Dermis blood vessel endothelial cell (primary cell): ENCODE data around the gene RPL31. TPM values are rescaled to one million over a fixed set of nuclear protein-coding genes. Genes with fewer than 3 reads are reported as not detected.
"Not testable (repeated sequence)": the region's sequence is repeated elsewhere in the genome, so short reads cannot be mapped to it uniquely, and the experiment has no call there.

Experiments used
- DNase-seq: peaks from one replicate; pipeline ENCODE4 v3.0.0; 2010
- total RNA-seq: library from RNA; depleted of rRNA; stranded (reverse); fragments of >200 nt; gene quantifications from 2 replicates; pipeline ENCODE4 v1.2.3, GENCODE V29; 2014

The RPL31 gene
- total RNA-seq, 1 donor from 2014 or later = 1,408 TPM

DNA sequence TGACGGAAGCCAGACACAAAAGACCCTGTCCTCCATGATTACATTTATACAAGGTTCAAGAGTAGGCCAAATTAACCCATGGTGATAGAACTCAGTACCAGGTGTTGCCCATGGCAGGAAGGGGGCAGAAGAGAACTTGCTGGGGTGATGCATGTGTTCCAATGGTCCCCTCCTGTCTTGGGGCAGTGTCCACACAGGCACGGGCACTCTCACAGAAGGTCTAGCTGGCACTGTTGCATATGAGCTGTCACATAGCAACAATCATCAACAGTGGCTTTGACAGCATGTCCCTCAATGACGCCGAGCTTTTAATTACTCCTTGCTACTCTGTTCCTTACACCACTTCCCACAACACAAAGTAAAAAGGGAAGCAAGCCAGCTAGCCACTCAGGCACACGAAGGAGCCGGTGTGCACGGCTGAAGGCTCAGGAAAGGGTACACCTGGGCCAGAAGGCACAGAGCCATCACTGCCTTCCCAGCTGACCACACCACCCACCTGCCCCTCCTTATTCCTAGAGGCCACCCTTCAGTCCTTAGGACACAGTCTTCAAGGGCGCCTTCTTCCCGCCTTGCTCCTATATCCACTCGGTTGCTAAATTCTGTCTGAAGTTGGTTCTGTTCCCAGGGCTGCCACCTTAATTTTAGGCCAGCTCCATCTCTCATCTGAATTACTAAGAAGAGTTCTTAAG is 28.9 kb downstream of the RPL31 start:
- no peak for DNase-seq

DNA sequence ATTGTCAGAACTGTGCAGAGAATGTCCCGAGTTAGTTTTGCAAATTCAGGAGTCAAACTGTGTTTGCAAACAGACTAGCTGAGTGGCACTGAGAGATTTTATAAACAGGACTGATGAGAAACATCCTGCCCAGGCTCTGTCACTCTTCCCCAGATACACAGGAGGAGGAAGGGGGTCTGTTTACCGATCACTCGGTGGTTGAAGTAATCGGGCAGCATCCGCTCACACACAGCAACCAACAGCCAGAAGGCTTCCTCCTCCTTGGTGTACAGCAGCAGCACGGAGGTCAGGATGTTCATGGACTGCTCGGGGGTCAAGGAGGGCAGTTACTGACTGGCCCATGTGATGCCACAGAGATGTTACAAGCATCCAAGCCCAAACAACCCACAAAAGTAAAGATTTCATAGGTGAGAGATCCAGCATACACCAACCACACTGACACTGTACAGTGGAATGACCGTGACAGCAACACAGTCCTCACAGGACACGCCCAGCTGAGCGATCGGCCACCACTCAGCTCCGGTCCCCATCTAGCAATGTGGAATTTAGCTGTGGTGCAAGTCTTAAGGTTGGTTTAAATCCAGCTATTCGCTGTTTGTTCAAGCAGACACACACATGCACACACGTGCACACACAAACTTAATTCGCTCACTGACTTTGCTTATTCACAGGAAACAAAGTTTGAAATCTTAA is 30.1 kb downstream of the RPL31 start:
- no peak for DNase-seq

DNA sequence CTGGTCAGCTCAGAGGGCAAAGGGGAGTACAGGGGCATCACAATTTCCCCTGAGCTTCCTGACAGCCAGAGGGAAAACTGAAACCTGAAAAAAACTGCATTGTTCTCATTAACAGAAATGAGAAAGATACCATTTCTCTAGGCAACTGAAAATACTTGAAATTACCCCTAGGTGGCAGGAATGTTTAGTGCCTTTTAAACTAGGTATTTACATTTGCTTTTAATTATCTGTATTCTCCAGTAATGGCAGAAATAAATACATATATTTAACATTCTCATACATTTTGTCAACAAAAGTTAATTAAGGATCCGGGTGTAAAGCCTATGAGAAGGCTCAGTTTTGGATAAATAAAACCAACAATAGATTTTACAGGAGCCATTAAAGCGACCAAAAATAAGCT is 34.5 kb downstream of the RPL31 start:
- DNase-seq = peak; percentile 57

DNA sequence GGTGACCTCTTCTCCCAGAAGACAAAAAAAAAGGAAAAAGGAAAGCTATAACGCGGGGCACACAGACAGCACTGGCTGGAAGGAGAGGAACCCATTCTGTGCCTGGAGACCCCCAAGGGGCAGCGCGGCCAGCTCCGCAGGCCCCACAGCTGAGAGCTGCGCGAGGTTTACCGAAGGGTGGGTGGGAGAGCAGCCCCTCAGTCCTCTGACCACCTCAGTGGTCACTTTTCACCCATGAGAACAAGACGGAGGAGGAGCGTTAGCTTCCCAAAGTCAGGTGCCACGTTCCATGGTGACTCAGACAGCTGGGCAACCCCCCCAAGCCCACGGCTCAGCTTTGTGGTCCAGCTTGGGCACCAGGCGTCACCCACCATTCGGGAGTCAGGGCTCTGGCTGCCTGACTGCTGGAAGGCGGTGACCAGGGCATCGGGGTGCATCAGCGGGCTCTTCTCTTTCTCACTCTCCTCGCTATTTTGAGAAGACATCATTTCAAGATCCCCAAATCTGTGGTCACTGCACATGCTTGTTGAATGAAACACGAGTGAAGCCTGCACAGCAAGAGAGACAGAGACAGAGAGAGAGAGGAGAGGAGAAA is 35.2 kb downstream of the RPL31 start:
- DNase-seq = no peak

DNA sequence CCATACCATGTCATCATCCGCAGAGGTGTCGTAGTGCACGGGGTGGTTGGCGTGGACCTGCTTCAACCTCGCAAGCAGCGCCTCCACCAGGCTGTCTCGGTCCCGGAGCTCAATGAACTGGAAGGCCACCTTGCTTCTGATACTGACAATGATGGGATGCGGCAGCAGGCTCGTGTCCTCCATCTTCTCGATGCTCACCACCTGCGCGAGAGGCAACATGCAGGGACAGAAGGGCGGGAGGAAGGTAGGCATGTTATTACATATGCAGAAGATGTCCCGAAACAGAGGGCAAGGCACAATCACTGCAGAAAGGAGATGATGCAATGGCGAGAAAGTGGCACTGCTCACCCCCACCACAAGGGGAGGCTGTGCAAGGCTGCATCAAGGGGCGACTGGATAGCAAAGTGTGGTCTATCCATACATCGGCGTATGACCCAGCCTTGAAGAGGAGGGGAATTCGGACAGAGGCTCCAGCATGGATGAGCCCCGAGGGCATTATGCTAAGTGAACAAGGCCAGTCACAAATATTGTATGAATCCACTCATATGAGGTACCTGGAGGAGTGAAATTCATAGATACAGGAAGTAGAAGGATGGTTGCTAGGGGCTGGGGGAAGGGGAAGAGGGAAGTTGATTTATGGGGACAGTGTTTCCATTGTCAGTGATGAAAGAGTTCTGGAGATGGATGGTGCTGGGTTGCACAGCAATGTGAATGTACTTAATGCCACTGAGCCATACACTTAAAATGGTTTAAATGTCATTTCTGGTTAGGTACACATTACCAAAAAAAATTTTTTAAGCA is 36.6 kb downstream of the RPL31 start:
- DNase-seq = peak; percentile 59

DNA sequence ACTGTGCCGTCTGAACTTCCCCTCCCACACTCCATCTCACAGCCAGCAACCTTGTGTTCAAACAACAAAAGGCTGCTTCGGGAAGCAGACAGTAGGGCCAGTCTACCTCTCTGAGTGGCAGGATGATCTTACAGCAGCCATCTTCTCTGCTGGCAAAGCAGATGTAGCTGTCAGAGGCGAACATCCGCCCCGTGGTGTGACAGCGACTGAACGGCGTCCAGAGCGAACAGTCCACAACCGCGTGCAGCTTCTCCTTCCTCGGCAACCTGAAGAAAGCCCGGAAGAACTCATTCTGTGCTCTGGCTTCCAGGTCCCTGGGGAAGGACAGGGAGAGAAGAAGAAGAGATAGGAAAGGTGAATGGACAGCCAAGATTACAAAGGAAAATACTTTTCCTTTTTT is 38.0 kb downstream of the RPL31 start:
- no peak for DNase-seq

DNA sequence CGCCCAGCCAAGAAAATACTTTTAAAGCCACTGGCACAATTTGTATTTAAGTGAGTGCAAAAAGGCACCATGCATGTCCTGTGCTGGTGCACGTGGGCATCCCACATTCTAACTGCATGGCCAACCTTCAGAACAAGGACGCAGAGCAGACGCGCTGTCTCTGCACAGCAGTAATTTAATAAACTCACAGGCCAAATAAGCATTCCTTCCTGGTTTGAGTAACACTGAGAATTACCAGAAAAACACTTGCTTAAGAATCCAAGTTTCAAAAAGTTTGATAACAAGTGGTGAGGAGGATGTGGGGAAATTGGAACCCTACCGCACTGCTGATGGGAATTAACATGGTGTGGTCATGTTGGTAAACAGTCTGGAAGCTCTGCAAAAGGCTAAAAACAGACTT is 38.7 kb downstream of the RPL31 start:
- no peak for DNase-seq

DNA sequence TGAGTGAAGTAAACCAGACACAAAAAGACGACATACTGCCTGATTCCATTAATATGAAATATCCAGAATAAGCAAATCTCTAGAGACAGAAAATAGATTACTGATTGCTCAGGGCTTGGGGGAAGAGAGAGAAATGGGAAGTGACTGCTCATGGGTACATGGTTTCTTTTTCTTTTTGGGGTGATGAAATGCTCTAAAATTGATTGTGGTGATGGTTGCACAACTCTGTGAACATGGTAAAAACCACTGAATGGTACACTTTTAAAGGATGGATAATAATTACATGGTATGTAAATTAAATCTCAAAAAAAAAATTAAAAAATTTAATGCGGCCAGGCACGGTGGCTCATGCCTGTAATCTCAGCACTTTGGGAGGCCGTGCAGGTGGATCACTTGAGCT is 39.3 kb downstream of the RPL31 start:
- DNase-seq = no peak

DNA sequence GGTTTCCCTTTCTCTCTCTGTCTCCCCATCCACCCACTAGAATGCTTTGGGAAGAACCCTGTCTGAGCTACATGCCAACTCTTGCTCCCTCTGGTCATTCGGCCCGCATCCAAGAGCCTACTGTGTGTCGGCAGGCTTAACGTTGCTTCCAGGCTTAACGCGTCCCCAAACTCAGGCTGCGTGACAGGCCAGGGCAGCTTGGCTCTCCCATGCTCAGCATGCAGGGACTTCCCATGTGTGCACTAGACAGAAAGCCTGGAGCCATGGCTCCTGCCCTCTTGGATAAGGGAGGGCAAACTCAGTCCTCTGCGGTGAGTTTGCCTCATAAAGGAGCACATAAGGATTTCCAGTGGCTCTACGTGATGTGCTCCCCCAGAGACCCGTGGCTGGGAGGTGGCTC is 43.2 kb downstream of the RPL31 start:
- no peak for DNase-seq

DNA sequence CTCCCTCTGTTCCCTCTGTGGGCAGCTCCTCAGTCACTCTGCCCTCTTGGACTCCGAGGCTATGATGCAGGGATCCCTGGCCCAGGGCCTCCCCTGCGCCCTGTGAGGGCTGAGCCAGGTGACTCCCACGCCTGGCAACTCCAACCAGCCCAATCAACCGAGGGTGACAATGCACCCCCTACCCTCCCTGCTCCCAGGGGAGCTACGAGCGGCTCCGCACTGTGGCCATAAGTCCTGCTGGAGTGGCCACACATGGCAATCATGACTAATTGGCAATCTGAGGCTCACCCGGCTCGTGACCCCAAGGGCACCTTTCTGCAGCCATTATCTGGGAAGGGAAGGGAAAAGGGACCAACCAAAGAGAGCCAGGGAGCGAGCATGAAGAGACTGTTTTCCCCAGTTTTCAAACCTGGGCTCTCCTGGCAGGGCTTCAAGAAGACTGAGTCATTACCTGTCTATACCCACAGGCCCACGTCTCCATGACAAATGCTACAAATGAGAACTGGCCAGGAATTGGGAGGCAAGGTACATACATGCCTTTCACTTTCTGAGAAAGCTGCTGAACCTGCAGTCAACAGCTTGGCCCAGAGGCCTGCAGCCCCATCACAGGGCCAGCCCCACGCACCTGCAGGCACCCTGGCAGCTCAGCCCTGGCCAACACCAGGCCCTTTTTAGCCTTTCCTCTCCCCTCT is 45.1 kb downstream of the RPL31 start:
- DNase-seq = peak; percentile 92

DNA sequence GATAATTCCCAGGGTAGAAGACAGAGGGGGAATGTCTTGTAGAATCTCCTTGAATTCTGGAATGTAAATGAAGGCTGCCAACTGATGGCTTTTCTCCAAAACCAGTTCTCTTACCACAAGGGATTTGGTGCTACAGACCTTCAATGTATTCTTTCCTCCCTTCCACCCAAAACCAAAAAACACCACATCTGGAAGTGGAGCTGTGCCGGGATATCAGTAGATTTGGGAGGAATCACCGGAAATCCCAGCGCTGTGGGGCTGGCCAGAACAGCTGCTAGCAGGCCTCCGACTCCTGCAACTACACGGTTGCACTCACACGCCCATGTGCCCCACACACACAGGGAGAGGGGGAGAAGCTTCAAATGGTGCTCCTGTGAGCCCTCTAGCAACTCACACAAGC is 45.7 kb downstream of the RPL31 start:
- DNase-seq = no peak

DNA sequence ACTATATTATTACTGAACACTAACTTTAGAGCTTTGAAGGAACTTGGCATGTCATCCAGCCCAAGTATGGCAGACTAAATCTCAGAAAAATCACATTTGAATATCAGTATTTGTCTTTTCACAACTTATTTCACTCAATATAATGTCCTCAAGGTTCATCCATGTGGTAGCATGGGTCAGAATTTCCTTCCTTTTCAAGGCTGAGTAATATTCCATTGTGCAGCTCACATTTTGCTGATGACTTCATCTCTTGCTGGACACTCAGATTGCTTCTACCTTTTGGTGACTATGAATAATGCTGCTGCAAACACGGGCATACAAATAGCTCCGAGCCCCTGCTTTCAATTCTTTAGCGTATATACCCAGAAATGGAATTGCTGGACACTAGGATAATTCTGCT is 46.7 kb downstream of the RPL31 start:
- no peak for DNase-seq

DNA sequence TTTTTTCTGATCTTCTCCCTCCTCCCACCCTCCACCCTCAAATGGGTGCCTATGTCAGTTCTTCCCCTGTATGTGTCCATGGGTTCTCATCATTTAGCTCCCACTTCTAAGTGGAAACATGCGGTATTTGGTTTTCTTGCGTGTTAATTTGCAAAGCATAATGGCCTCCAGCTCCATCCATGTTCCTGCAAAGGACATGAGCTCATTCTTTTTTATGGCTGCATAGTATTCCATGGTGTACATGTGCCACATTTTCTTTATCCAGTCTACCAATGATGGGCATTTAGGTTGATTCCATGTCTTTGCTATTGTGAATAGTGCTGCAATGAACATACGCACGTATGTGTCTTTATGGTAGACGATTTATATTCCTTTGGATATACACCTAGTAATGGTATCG is 48.8 kb downstream of the RPL31 start:
- not testable (repeated sequence) for DNase-seq

DNA sequence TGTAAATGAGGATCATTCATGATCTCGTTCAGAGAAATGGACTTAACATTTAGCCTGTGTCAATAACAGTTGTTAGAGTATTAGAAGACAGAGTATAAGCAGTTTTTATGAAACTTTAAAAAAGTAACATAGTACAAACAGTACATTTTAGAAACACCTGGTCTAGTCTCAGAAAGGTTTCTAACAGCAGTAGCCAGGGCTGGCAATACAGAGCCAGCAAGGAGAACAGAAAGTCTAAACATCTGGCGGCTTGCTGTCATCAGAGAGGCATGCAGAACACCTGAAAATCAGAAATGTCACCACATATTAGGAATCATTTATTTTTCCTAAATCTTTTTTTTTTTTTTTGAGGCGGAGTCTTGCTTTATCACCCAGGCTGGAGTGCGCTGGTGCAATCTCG is 50.1 kb downstream of the RPL31 start:
- no peak for DNase-seq

DNA sequence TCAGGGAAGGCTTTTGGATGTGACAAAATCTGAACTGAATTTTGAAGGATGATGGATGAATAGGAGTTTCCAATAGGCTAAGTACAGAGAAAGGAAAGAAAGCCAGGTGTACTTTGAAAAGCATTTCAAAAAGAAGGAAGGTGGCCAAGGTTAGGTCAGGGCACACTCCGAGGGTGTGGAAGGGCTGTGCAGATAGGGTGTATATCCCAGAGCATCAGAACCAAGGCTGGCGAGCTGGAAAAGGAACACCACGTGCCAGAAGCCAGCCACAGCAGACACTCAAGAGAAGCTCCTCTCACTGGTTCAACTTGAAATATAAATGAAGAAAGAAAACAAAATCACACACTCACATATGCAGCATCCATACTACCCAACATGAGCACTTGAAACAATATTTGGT is 51.0 kb downstream of the RPL31 start:
- DNase-seq = no peak

Other genes starting within 250 kb of the RPL31 start
- gene NPAS2, start 182.2 kb upstream of the RPL31 start, total RNA-seq = 8.3 and 17.0 TPM in 2 replicates
- gene TBC1D8, start 149.1 kb downstream of the RPL31 start, total RNA-seq = 81.3 and 89.8 TPM in 2 replicates